ENCODE data around the gene GPM6B. TPM values are rescaled to one million over a fixed set of nuclear protein-coding genes. Genes with fewer than 3 reads are reported as not detected.
"Not testable (repeated sequence)": the region's sequence is repeated elsewhere in the genome, so short reads cannot be mapped to it uniquely, and the experiment has no call there.

The GPM6B gene
- polyA plus RNA-seq, 1 donor from 2014 or later, result 205 TPM

GRCh38 chrX:13732246-13733067 lies 84.4 kb downstream of the GPM6B start:
- no peak for TF ChIP-seq CTCF (IDR thresholded peaks at IDR 0.05; ENCODE audit: poor library complexity, severe bottlenecking)
- no peak for TF ChIP-seq MXI1 (conservative IDR thresholded peaks at IDR 0.05; ENCODE audit: poor library complexity, severe bottlenecking)
- TF ChIP-seq POLR2AphosphoS5 (IDR thresholded peaks at IDR 0.05), result no peak
- TF ChIP-seq TAF1 (IDR thresholded peaks at IDR 0.05; ENCODE audit: low read depth), result no peak
- no peak for TF ChIP-seq EP300 (conservative IDR thresholded peaks at IDR 0.05; ENCODE audit: poor library complexity, severe bottlenecking)
- no peak for TF ChIP-seq RAD21 (conservative IDR thresholded peaks at IDR 0.05)
- Histone ChIP-seq H3K4me3 (ENCODE audit: low read length) (peak overlapping the region; percentile 84), H3F3A (ENCODE audit: insufficient read depth, low read length, poor library complexity, severe bottlenecking) (no peaks in the 10 kb centered on the region), H2AFZ (ENCODE audit: low read depth, low read length) (no peak overlapping the region), H3K9me2 (ENCODE audit: insufficient read depth, low read length) (no peaks in the 10 kb centered on the region), H3K27me3 (ENCODE audit: insufficient read depth, low read depth, low read length) (no peaks in the 10 kb centered on the region), H4K20me1 (ENCODE audit: insufficient read depth) (no peaks in the 10 kb centered on the region), H3K27ac (ENCODE audit: low read length) (no peak overlapping the region), H3K9me3 (ENCODE audit: low read length) (no peaks in the 10 kb centered on the region), H3K79me2 (replicated peaks; ENCODE audit: insufficient read depth, low read length) (peaks cover 24% of the 10 kb centered on the region), H3K9ac (ENCODE audit: low read length) (peak overlapping the region; percentile 90), H3K4me2 (ENCODE audit: low read length) (peak overlapping the region; percentile 25), H3K36me3 (ENCODE audit: insufficient read depth, low read length) (no peaks in the 10 kb centered on the region)

- H3K36me3 ChIP-seq (ENCODE audit: insufficient read depth, low read length); H3K9me2 ChIP-seq (ENCODE audit: insufficient read depth, low read length); H3K27ac ChIP-seq (ENCODE audit: low read length); H3K27me3 ChIP-seq (ENCODE audit: insufficient read depth, low read depth, low read length); H3K4me3 ChIP-seq (ENCODE audit: low read length); H3K4me2 ChIP-seq (ENCODE audit: low read length); H3K9ac ChIP-seq (ENCODE audit: low read length); H3F3A ChIP-seq (ENCODE audit: insufficient read depth, low read length, poor library complexity, severe bottlenecking); H4K20me1 ChIP-seq (ENCODE audit: insufficient read depth); H3K9me3 ChIP-seq (ENCODE audit: low read length); H2AFZ ChIP-seq (ENCODE audit: low read depth, low read length): not testable (repeated sequence)
- H3K79me2 ChIP-seq (replicated peaks; ENCODE audit: insufficient read depth, low read length), result peaks cover 19% of the 10 kb centered on the region
Measured at GRCh38 chrX:13730523-13730922, 86.4 kb downstream of the GPM6B start.

GRCh38 chrX:13726583-13726982 lies 90.3 kb downstream of the GPM6B start:
- not testable (repeated sequence) for H3K4me3 ChIP-seq (ENCODE audit: low read length); H3K79me2 ChIP-seq (replicated peaks; ENCODE audit: insufficient read depth, low read length); H3K27ac ChIP-seq (ENCODE audit: low read length)

GRCh38 chrX:13724878-13725277 lies 92.0 kb downstream of the GPM6B start:
- not testable (repeated sequence) for H3K4me2 ChIP-seq (ENCODE audit: low read length); H3K79me2 ChIP-seq (replicated peaks; ENCODE audit: insufficient read depth, low read length); H2AFZ ChIP-seq (ENCODE audit: low read depth, low read length); H3K27me3 ChIP-seq (ENCODE audit: insufficient read depth, low read depth, low read length); H3F3A ChIP-seq (ENCODE audit: insufficient read depth, low read length, poor library complexity, severe bottlenecking); H4K20me1 ChIP-seq (ENCODE audit: insufficient read depth); H3K9ac ChIP-seq (ENCODE audit: low read length); H3K27ac ChIP-seq (ENCODE audit: low read length); H3K9me2 ChIP-seq (ENCODE audit: insufficient read depth, low read length); H3K4me3 ChIP-seq (ENCODE audit: low read length); H3K36me3 ChIP-seq (ENCODE audit: insufficient read depth, low read length); H3K9me3 ChIP-seq (ENCODE audit: low read length)

More at GRCh38 chrX:13726583-13726982, 90.3 kb downstream of the GPM6B start:
- H3K9me3 ChIP-seq (ENCODE audit: low read length); H3K4me2 ChIP-seq (ENCODE audit: low read length); H4K20me1 ChIP-seq (ENCODE audit: insufficient read depth); H3K27me3 ChIP-seq (ENCODE audit: insufficient read depth, low read depth, low read length); H3F3A ChIP-seq (ENCODE audit: insufficient read depth, low read length, poor library complexity, severe bottlenecking); H3K9ac ChIP-seq (ENCODE audit: low read length); H3K36me3 ChIP-seq (ENCODE audit: insufficient read depth, low read length); H2AFZ ChIP-seq (ENCODE audit: low read depth, low read length); H3K9me2 ChIP-seq (ENCODE audit: insufficient read depth, low read length): not testable (repeated sequence)
